Small intestine (tissue), 7 donors: ENCODE results near the gene CCIN. TPM values are rescaled to one million over a fixed set of nuclear protein-coding genes. Genes with fewer than 3 reads are reported as not detected.
A peak's percentile ranks its signal among the peaks of the same experiment; 100 is the strongest.

Experiments
- DNase-seq, 2 donors: peaks; one replicate each; pipeline versions ENCODE4 v3.0.0 to v3.0.0-alpha.2; 2013
- FAIRE-seq: peaks from 2 replicates; lab custom pipeline; 2012; peaks lifted over from hg19 to GRCh38; lab: Jason Lieb, UNC
- H3K27ac ChIP-seq, 3 donors: one replicate each; pipeline ENCODE4 v1.5.1; 2013; ENCODE audit warnings: low read length in 2 of 3, mild to moderate bottlenecking in 2 of 3, control low read depth in 1 of 3, inconsistent platforms in 1 of 3, low read depth in 1 of 3, moderate library complexity in 1 of 3
- H3K27me3 ChIP-seq, 3 donors: one replicate each; pipeline ENCODE4 v1.6.1; 2013; ENCODE audit warnings: low read length in 3 of 3, inconsistent platforms in 1 of 3; ENCODE audit not compliant: control insufficient read depth in 3 of 3, insufficient read depth in 3 of 3
- H3K36me3 ChIP-seq, 3 donors: one replicate each; pipeline ENCODE4 v1.6.1; 2013; ENCODE audit warnings: low read length in 3 of 3, inconsistent platforms in 1 of 3, low read depth in 1 of 3, mild to moderate bottlenecking in 1 of 3, moderate library complexity in 1 of 3; ENCODE audit not compliant: control insufficient read depth in 3 of 3, insufficient read depth in 2 of 3
- H3K4me1 ChIP-seq, 3 donors: one replicate each; pipeline ENCODE4 v1.6.1; 2013; ENCODE audit warnings: low read length in 2 of 3, inconsistent platforms in 1 of 3, low read depth in 1 of 3, mild to moderate bottlenecking in 1 of 3, moderate library complexity in 1 of 3; ENCODE audit not compliant: control insufficient read depth in 3 of 3, insufficient read depth in 2 of 3
- H3K4me3 ChIP-seq, 3 donors: one replicate each; pipeline ENCODE4 v1.5.1; 2013; ENCODE audit warnings: low read length in 3 of 3, control low read depth in 1 of 3, inconsistent platforms in 1 of 3, low read depth in 1 of 3, mild to moderate bottlenecking in 1 of 3, moderate library complexity in 1 of 3
- H3K9me3 ChIP-seq, 2 donors: one replicate each; pipeline ENCODE4 v1.6.1; 2013; ENCODE audit warnings: low read depth in 1 of 2, low read length in 1 of 2; ENCODE audit not compliant: control insufficient read depth in 2 of 2, insufficient read depth in 1 of 2
- WGBS, 3 donors: extraction: QIAGEN DNeasy Blood & Tissue Kit; methylation state at CpG; one replicate each; pipeline ENCODE4 v1.1.7; 2013; 5-methylcytosine and 5-hydroxymethylcytosine counted together
- polyA plus RNA-seq, 4 donors: library from polyadenylated mRNA; stranded (reverse) in 3 of 4; unstranded in 1 of 4; fragments of 200-250 nt in 3 of 4; fragments of 120-200 nt in 1 of 4; gene quantifications; one replicate each; pipeline versions ENCODE4 v1.2.1 to v1.2.3, GENCODE V29; 2013
- donor health status: healthy with polysubstance abuse.
- donor health status: control.
- donor health status: control.
- donor health status: Bipolar disorder and iron deficiency.
- donor health status: healthy.

Gene CCIN
- polyA plus RNA-seq, 4 donors, result 0.04 TPM; not detected in 3

GRCh38 chr9:36137392-36138004 is 31.7 kb upstream of the CCIN start:
- peaks cover 0 to 6% (median 0%) of the 10 kb centered on the region in 3 donors for H3K36me3 ChIP-seq
- DNase-seq (peak in 1 of 2 donors; percentile 37), FAIRE-seq (no peak)
- peaks cover 2 to 23% (median 20%) of the 10 kb centered on the region in 3 donors for H3K4me1 ChIP-seq
- H3K27me3 ChIP-seq, result peaks cover 0 to 37% (median 0%) of the 10 kb centered on the region in 3 donors
- H3K27ac ChIP-seq, result peak overlapping the region in 2 of 3 donors; percentile 37 to 69
- peak overlapping the region; percentile 51 to 67 (median 59) for H3K4me3 ChIP-seq
- peaks cover 0 to 3% of the 10 kb centered on the region in 2 donors for H3K9me3 ChIP-seq
- WGBS, 3 donors, result 36 to 49% (median 46%) methylated on average over 12 of the region's 12 CpGs

- FAIRE-seq (no peak), DNase-seq (no peak)
- H3K36me3 ChIP-seq, result peaks cover 0 to 9% (median 0%) of the 10 kb centered on the region in 3 donors
- peaks cover 0 to 3% of the 10 kb centered on the region in 2 donors for H3K9me3 ChIP-seq
- H3K4me1 ChIP-seq, result peaks cover 3 to 32% (median 25%) of the 10 kb centered on the region in 3 donors
- peaks cover 0 to 37% (median 0%) of the 10 kb centered on the region in 3 donors for H3K27me3 ChIP-seq
- no peak overlapping the region for H3K27ac ChIP-seq
- WGBS, 3 donors, result 95 to 98% (median 95%) methylated on average over 10 of the region's 10 CpGs
- H3K4me3 ChIP-seq, result no peak overlapping the region
Measured at GRCh38 chr9:36138496-36138895, 30.7 kb upstream of the CCIN start.

GRCh38 chr9:36138901-36139300 is 30.3 kb upstream of the CCIN start:
- Histone ChIP-seq H3K27ac (peak overlapping the region in 1 of 3 donors; percentile 11), H3K4me1 (peaks cover 4 to 32% (median 25%) of the 10 kb centered on the region in 3 donors), H3K4me3 (no peak overlapping the region), H3K27me3 (peaks cover 0 to 37% (median 0%) of the 10 kb centered on the region in 3 donors), H3K36me3 (peaks cover 0 to 10% (median 0%) of the 10 kb centered on the region in 3 donors), H3K9me3 (peaks cover 0 to 3% of the 10 kb centered on the region in 2 donors)
- no peak for DNase-seq
- 95 to 96% (median 96%) methylated on average over 5 of the region's 5 CpGs for WGBS, 3 donors
- FAIRE-seq, result no peak

- Histone ChIP-seq H3K9me3 (peaks cover 0 to 6% of the 10 kb centered on the region in 2 donors), H3K36me3 (peaks cover 0 to 18% (median 0%) of the 10 kb centered on the region in 3 donors), H3K27me3 (peaks cover 0 to 27% (median 0%) of the 10 kb centered on the region in 3 donors), H3K27ac (peak overlapping the region in 2 of 3 donors; percentile 48 to 61), H3K4me3 (no peak overlapping the region), H3K4me1 (peaks cover 6 to 32% (median 25%) of the 10 kb centered on the region in 3 donors)
- WGBS, 3 donors, result 76 to 88% (median 76%) methylated on average over 11 of the region's 11 CpGs
- no peak for FAIRE-seq
- no peak for DNase-seq
Measured at GRCh38 chr9:36140086-36141084, 28.8 kb upstream of the CCIN start.

- H3K9me3 ChIP-seq, result peaks cover 0 to 15% of the 10 kb centered on the region in 2 donors
- H3K27ac ChIP-seq, result no peak overlapping the region
- FAIRE-seq, result no peak
- 48 to 68% (median 59%) methylated on average over 4 of the region's 4 CpGs for WGBS, 3 donors
- no peak overlapping the region for H3K4me3 ChIP-seq
- H3K4me1 ChIP-seq, result peaks cover 6 to 27% (median 25%) of the 10 kb centered on the region in 3 donors
- peaks cover 0 to 21% (median 0%) of the 10 kb centered on the region in 3 donors for H3K36me3 ChIP-seq
- H3K27me3 ChIP-seq, result peaks cover 0 to 19% (median 0%) of the 10 kb centered on the region in 3 donors
- DNase-seq, result no peak
Measured at GRCh38 chr9:36141288-36141687, 27.9 kb upstream of the CCIN start.

GRCh38 chr9:36141761-36142160 is 27.4 kb upstream of the CCIN start:
- 90 to 97% (median 92%) methylated on average over 7 of the region's 7 CpGs for WGBS, 3 donors
- Histone ChIP-seq H3K4me1 (peaks cover 6 to 27% (median 25%) of the 10 kb centered on the region in 3 donors), H3K27me3 (peaks cover 0 to 19% (median 0%) of the 10 kb centered on the region in 3 donors), H3K4me3 (no peak overlapping the region), H3K27ac (peak overlapping the region in 1 of 3 donors; percentile 83), H3K9me3 (peaks cover 0 to 19% of the 10 kb centered on the region in 2 donors), H3K36me3 (peaks cover 0 to 21% (median 0%) of the 10 kb centered on the region in 3 donors)
- FAIRE-seq, result no peak
- DNase-seq, result no peak

GRCh38 chr9:36142510-36143244 is 26.5 kb upstream of the CCIN start:
- H3K4me1 ChIP-seq, result peaks cover 6 to 21% (median 19%) of the 10 kb centered on the region in 3 donors
- H3K9me3 ChIP-seq, result peaks cover 0 to 20% of the 10 kb centered on the region in 2 donors
- H3K27me3 ChIP-seq, result peaks cover 0 to 11% (median 0%) of the 10 kb centered on the region in 3 donors
- peak overlapping the region in 1 of 3 donors; percentile 27 for H3K4me3 ChIP-seq
- 12 to 31% (median 18%) methylated on average over 12 of the region's 12 CpGs for WGBS, 3 donors
- peaks cover 0 to 25% (median 0%) of the 10 kb centered on the region in 3 donors for H3K36me3 ChIP-seq
- peak; percentile 54 to 66 for DNase-seq
- H3K27ac ChIP-seq, result peak overlapping the region; percentile 44 to 83 (median 67)
- no peak for FAIRE-seq
